NB4 (cell line): ENCODE measurements around the gene SERGEF.

Experiments
- DNase-seq: peaks from one replicate; pipeline ENCODE4 v3.0.0; 2010; ENCODE audit warnings: low read depth
- H3K4me3 ChIP-seq: one replicate; pipeline ENCODE4 v1.5.1; 2011; ENCODE audit warnings: mild to moderate bottlenecking, low read depth, low read length, moderate library complexity
- CTCF ChIP-seq: IDR thresholded peaks from one replicate; pipeline ENCODE4 v1.5.1; 2012; ENCODE audit warnings: low read depth, low read length
- MYC ChIP-seq: IDR thresholded peaks from 2 replicates; pipeline ENCODE4 v1.6.1; 2011; ENCODE audit warnings: low read depth, low read length
- POLR2A ChIP-seq: IDR thresholded peaks from 2 replicates; pipeline ENCODE4 v1.6.1; 2011; ENCODE audit warnings: mild to moderate bottlenecking; ENCODE audit not compliant: insufficient read length; ENCODE audit errors: extremely low read depth
- TF ChIP-seq, protein P1 (sequence below): IDR thresholded peaks from 2 replicates; pipeline ENCODE4 v1.6.1; 2011; ENCODE audit warnings: low read depth, low read length

Gene SERGEF

DNA sequence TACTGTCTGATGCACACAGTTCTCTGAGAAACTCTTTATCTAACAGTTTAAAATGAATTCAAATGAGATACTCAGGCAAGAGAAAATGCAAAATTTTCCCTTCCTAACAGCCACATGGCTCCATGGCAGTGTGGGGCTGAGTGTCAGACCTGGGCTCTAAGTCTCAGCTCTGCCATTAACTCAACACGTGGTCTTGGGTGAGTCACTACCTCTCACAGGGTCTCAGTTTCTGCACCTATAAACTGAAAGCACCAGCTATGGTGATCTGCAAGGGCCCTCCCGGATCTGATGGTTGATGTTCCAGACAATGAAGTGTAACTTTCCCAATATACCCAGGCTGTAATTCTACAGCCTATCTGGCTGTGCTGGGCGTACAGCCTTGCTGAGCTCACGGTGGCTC, 207.8 kb downstream of the SERGEF start:
- DNase-seq, result no peak
- TF ChIP-seq, protein P1, sequence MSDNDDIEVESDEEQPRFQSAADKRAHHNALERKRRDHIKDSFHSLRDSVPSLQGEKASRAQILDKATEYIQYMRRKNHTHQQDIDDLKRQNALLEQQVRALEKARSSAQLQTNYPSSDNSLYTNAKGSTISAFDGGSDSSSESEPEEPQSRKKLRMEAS, result no peak
- TF ChIP-seq POLR2A (no peak), MYC (no peak), CTCF (no peak)
- no peak overlapping the region for H3K4me3 ChIP-seq

DNA sequence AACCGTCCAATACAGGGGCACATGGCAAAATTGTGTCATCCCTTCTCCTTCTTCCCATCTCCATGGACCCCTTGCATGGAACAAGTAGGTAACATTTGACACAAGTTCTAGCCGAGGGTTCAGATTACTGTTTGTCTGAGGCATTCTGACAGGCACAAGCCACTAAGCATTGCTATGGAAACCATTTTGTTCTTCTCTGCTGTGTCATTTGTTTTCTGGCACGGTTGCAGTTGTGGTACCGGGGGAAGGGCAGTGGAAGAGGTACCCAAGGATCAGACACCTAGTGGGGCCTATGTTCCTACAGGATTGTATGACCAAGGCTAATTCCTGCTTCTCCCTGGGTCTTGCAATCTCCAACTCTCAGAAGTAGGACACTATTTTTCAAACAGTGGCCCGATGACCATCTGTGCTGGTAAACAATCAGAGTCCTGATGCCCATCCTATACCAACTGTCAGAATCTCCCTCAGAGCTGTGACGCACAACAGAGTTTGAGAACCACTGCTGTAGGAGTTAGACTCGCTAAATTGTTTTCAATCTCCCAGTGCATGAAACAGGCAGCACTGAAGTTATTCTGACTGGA, 209.0 kb downstream of the SERGEF start:
- H3K4me3 ChIP-seq, result no peak overlapping the region
- TF ChIP-seq POLR2A, result no peak
- TF ChIP-seq, protein P1, result no peak
- no peak for TF ChIP-seq CTCF
- TF ChIP-seq MYC, result no peak
- no peak for DNase-seq

DNA sequence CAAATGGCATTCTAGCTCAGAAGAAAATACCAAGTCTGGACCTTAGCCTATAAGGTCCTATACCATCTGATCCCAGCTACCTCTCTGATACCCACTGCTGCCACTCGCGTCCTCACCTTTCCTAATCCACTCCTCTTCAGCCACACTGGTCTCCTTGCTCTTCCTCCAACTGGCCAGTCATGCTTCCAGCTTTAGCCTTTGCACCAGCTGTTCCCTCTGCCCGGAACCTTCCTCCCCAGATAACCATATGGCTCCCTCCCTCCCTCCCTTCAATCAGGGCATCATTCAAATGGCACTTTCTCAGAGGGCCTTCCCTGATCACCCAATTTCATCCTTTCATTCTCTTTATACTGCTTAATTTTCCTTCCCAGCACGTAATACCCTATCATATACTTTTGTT, 210.4 kb downstream of the SERGEF start:
- TF ChIP-seq POLR2A, result no peak
- no peak for TF ChIP-seq CTCF
- TF ChIP-seq MYC, result no peak
- TF ChIP-seq, protein P1, result no peak
- no peak overlapping the region for H3K4me3 ChIP-seq
- no peak for DNase-seq

GRCh38 chr11:17801166-17801565, 211.7 kb downstream of the SERGEF start:
- no peak overlapping the region for H3K4me3 ChIP-seq
- no peak for DNase-seq
- TF ChIP-seq CTCF (no peak), MYC (no peak), POLR2A (no peak)
- TF ChIP-seq, protein P1, result no peak

DNA sequence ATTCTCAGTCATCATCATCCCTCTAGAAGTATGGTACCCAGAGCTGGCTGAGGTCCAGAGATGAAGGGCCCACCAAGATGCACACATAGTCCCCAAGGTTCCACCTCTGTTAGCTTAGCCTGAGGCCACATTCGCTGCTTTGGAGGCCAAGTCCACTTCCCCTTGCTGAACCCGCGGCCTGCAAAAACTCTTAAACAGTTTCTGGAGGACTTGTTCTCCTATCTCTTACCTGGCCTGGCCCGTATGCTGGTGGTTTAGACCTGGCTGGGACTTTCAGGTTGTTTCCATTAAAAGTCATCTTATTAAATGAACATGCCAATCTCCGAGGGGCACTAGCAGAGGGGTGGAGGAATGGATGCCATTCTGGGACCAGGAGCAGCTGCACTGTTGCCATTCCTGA, 213.7 kb downstream of the SERGEF start:
- TF ChIP-seq POLR2A (no peak), MYC (no peak), CTCF (no peak)
- TF ChIP-seq, protein P1, result no peak
- no peak overlapping the region for H3K4me3 ChIP-seq
- no peak for DNase-seq

- no peak overlapping the region for H3K4me3 ChIP-seq
- TF ChIP-seq POLR2A (no peak), MYC (no peak), CTCF (no peak)
- TF ChIP-seq, protein P1, result no peak
- DNase-seq, result no peak
These were observed 214.1 kb downstream of the SERGEF start for GRCh38 chr11:17798716-17799115.
